Neural progenitor cell (in vitro differentiated cells): Measurements from ENCODE around the gene CDA. TPM values are rescaled to one million over a fixed set of nuclear protein-coding genes. Genes with fewer than 3 reads are reported as not detected.

Experiments used
- DNase-seq: peaks from one replicate; pipeline ENCODE4 v3.0.0-alpha.2; 2016; ENCODE audit warnings: low spot score
- H2AFZ ChIP-seq: fragments of 200-600 bp; sonication (generic); replicated peaks from 2 replicates; pipeline ENCODE4 v1.6.1; 2016; ENCODE audit warnings: antibody characterized with exemption
- H3F3A ChIP-seq: fragments of 200-600 bp; sonication (generic); 2 replicates; pipeline ENCODE4 v1.6.1; 2016; ENCODE audit warnings: antibody characterized with exemption, low read depth
- H3K27ac ChIP-seq: fragments of 200-600 bp; sonication (generic); 2 replicates; pipeline ENCODE4 v1.5.1; 2016; ENCODE audit warnings: mild to moderate bottlenecking
- H3K27me3 ChIP-seq: fragments of 200-600 bp; sonication (generic); 2 replicates; pipeline ENCODE4 v1.6.1; 2016; ENCODE audit warnings: mild to moderate bottlenecking, moderate library complexity
- H3K36me3 ChIP-seq: fragments of 200-600 bp; sonication (generic); 2 replicates; pipeline ENCODE4 v1.5.1; 2016
- H3K4me1 ChIP-seq: fragments of 200-600 bp; sonication (generic); 2 replicates; pipeline ENCODE4 v1.6.1; 2016; ENCODE audit warnings: mixed run types
- H3K4me2 ChIP-seq: fragments of 200-600 bp; sonication (generic); 2 replicates; pipeline ENCODE4 v1.6.1; 2016
- H3K4me3 ChIP-seq: fragments of 200-600 bp; sonication (generic); 2 replicates; pipeline ENCODE4 v1.5.1; 2016
- H3K79me2 ChIP-seq: fragments of 200-600 bp; sonication (generic); 2 replicates; pipeline ENCODE4 v1.6.1; 2016; ENCODE audit warnings: low read depth
- H3K9ac ChIP-seq: fragments of 200-600 bp; sonication (generic); 2 replicates; pipeline ENCODE4 v1.6.1; 2016
- H3K9me3 ChIP-seq: fragments of 200-600 bp; sonication (generic); 2 replicates; pipeline ENCODE4 v1.5.1; 2016; ENCODE audit warnings: low read depth
- H4K20me1 ChIP-seq: fragments of 200-600 bp; sonication (generic); 2 replicates; pipeline ENCODE4 v1.6.1; 2016; ENCODE audit warnings: low read depth
- H3K27ac Mint-ChIP-seq: 3 replicates; pipeline ENCODE4 v1.8.0; 2021; ENCODE audit warnings: mixed read lengths
- H3K27me3 Mint-ChIP-seq: 2 replicates; pipeline ENCODE4 v1.8.0; 2022; ENCODE audit warnings: low read depth, mild to moderate bottlenecking, inconsistent platforms, moderate library complexity, mixed read lengths; ENCODE audit not compliant: insufficient read depth
- H3K36me3 Mint-ChIP-seq: 3 replicates; pipeline ENCODE4 v1.8.0; 2021; ENCODE audit warnings: mixed read lengths
- H3K4me1 Mint-ChIP-seq: 3 replicates; pipeline ENCODE4 v1.8.0; 2021; ENCODE audit warnings: mixed read lengths
- H3K4me3 Mint-ChIP-seq: 3 replicates; pipeline ENCODE4 v1.8.0; 2021; ENCODE audit warnings: mild to moderate bottlenecking, moderate library complexity, mixed read lengths
- H3K9me3 Mint-ChIP-seq: 3 replicates; pipeline ENCODE4 v1.8.0; 2020; ENCODE audit warnings: mixed read lengths
- CTCF ChIP-seq: fragments of 200-600 bp; sonication (generic); IDR thresholded peaks from 2 replicates; pipeline ENCODE4 v1.5.1; 2017; ENCODE audit warnings: antibody characterized with exemption, mild to moderate bottlenecking
- EZH2 ChIP-seq: fragments of 200-600 bp; sonication (generic); IDR thresholded peaks from 2 replicates; pipeline ENCODE4 v1.6.1; 2017; ENCODE audit warnings: antibody characterized with exemption, mild to moderate bottlenecking, moderate library complexity
- EZH2phosphoT487 ChIP-seq: fragments of 200-600 bp; sonication (generic); IDR thresholded peaks from 2 replicates; pipeline ENCODE4 v1.6.1; 2017; ENCODE audit warnings: antibody characterized with exemption
- total RNA-seq: library from RNA; depleted of rRNA; stranded (reverse); fragments of >200 nt; gene quantifications from 2 replicates; pipeline ENCODE4 v1.2.3, GENCODE V29; 2015; ENCODE audit warnings: low replicate concordance

CDA gene
- 0.64 and 0.96 TPM in 2 replicates for total RNA-seq

GRCh38 chr1:20588634-20589225, at the start of gene CDA:
TSS of gene CDA (plus strand) at chr1:20589097. CDS start at chr1:20589130, 33 bp downstream.
- Histone ChIP-seq H3K27ac (no peak within 1 kb of the TSS), H3K4me1 (peaks cover 14% of the 10 kb centered on the region), H3K4me2 (peak within 1 kb of the TSS; percentile 57), H3K9me3 (no peaks in the 10 kb centered on the region), H3K27me3 (no peaks in the 10 kb centered on the region), H3K79me2 (no peaks in the 10 kb centered on the region), H4K20me1 (no peaks in the 10 kb centered on the region), H2AFZ (peak within 1 kb of the TSS; percentile 77), H3K4me3 (no peak within 1 kb of the TSS), H3K36me3 (no peaks in the 10 kb centered on the region), H3K9ac (no peak within 1 kb of the TSS), H3F3A (peaks cover 8% of the 10 kb centered on the region)
- Mint-ChIP-seq H3K9me3 (no peaks in the 10 kb centered on the region), H3K27ac (no peak within 1 kb of the TSS), H3K36me3 (no peaks in the 10 kb centered on the region), H3K4me3 (no peak within 1 kb of the TSS), H3K4me1 (peaks cover 13% of the 10 kb centered on the region), H3K27me3 (peaks cover 12% of the 10 kb centered on the region)
- TF ChIP-seq EZH2phosphoT487 (no peak), EZH2 (no peak), CTCF (no peak)
- DNase-seq: no peak

- no peaks in the 10 kb centered on the region for H3K36me3 ChIP-seq
- H3K9me3 ChIP-seq: no peaks in the 10 kb centered on the region
- no peaks in the 10 kb centered on the region for H3F3A ChIP-seq
- H3K4me3 ChIP-seq: no peak overlapping the region
- no peak overlapping the region for H3K27ac ChIP-seq
- Mint-ChIP-seq H3K27ac (no peak overlapping the region), H3K27me3 (peaks cover 8% of the 10 kb centered on the region), H3K4me1 (no peaks in the 10 kb centered on the region), H3K9me3 (no peaks in the 10 kb centered on the region), H3K4me3 (no peak overlapping the region), H3K36me3 (no peaks in the 10 kb centered on the region)
- H3K4me2 ChIP-seq: no peak overlapping the region
- H3K4me1 ChIP-seq: no peaks in the 10 kb centered on the region
- TF ChIP-seq EZH2phosphoT487 (no peak), CTCF (no peak), EZH2 (no peak)
- H3K27me3 ChIP-seq: peaks cover 100% of the 10 kb centered on the region
- DNase-seq: no peak
- H3K9ac ChIP-seq: no peak overlapping the region
- H3K79me2 ChIP-seq: no peaks in the 10 kb centered on the region
- no peaks in the 10 kb centered on the region for H4K20me1 ChIP-seq
- no peak overlapping the region for H2AFZ ChIP-seq
These were observed 48.6 kb upstream of the CDA start for GRCh38 chr1:20540281-20540680.

GRCh38 chr1:20546637-20547036, 42.3 kb upstream of the CDA start:
- peak; percentile 20 for DNase-seq
- H3K27me3 ChIP-seq: peaks cover 86% of the 10 kb centered on the region
- H3K27me3 Mint-ChIP-seq: peaks cover 14% of the 10 kb centered on the region

GRCh38 chr1:20551161-20551560, 37.7 kb upstream of the CDA start:
- no peak overlapping the region for H3K27ac Mint-ChIP-seq
- no peak for DNase-seq
- H3K4me3 Mint-ChIP-seq: peak overlapping the region; percentile 89
- no peaks in the 10 kb centered on the region for H3K9me3 Mint-ChIP-seq
- Histone ChIP-seq H3K4me2 (peak overlapping the region; percentile 87), H3K36me3 (no peaks in the 10 kb centered on the region), H3K9me3 (no peaks in the 10 kb centered on the region), H2AFZ (no peak overlapping the region), H4K20me1 (peaks cover 7% of the 10 kb centered on the region), H3K79me2 (no peaks in the 10 kb centered on the region), H3K27ac (no peak overlapping the region), H3K27me3 (peaks cover 86% of the 10 kb centered on the region), H3F3A (peaks cover 5% of the 10 kb centered on the region), H3K9ac (no peak overlapping the region), H3K4me1 (peaks cover 8% of the 10 kb centered on the region), H3K4me3 (no peak overlapping the region)
- no peaks in the 10 kb centered on the region for H3K36me3 Mint-ChIP-seq
- H3K4me1 Mint-ChIP-seq: peaks cover 10% of the 10 kb centered on the region
- TF ChIP-seq EZH2 (no peak), EZH2phosphoT487 (no peak), CTCF (no peak)
- H3K27me3 Mint-ChIP-seq: peaks cover 38% of the 10 kb centered on the region

More at GRCh38 chr1:20546637-20547036, 42.3 kb upstream of the CDA start:
- no peaks in the 10 kb centered on the region for H3K36me3 Mint-ChIP-seq
- H3K4me3 Mint-ChIP-seq: no peak overlapping the region
- Histone ChIP-seq H2AFZ (no peak overlapping the region), H3K27ac (no peak overlapping the region), H3K4me2 (no peak overlapping the region), H3K4me3 (no peak overlapping the region), H3K9me3 (no peaks in the 10 kb centered on the region), H4K20me1 (no peaks in the 10 kb centered on the region), H3F3A (no peaks in the 10 kb centered on the region), H3K79me2 (no peaks in the 10 kb centered on the region), H3K9ac (no peak overlapping the region), H3K36me3 (no peaks in the 10 kb centered on the region), H3K4me1 (no peaks in the 10 kb centered on the region)
- peaks cover 6% of the 10 kb centered on the region for H3K4me1 Mint-ChIP-seq
- no peak for TF ChIP-seq EZH2phosphoT487
- H3K9me3 Mint-ChIP-seq: no peaks in the 10 kb centered on the region
- no peak overlapping the region for H3K27ac Mint-ChIP-seq
